ENCODE measurements around the gene MDP1.

DNA sequence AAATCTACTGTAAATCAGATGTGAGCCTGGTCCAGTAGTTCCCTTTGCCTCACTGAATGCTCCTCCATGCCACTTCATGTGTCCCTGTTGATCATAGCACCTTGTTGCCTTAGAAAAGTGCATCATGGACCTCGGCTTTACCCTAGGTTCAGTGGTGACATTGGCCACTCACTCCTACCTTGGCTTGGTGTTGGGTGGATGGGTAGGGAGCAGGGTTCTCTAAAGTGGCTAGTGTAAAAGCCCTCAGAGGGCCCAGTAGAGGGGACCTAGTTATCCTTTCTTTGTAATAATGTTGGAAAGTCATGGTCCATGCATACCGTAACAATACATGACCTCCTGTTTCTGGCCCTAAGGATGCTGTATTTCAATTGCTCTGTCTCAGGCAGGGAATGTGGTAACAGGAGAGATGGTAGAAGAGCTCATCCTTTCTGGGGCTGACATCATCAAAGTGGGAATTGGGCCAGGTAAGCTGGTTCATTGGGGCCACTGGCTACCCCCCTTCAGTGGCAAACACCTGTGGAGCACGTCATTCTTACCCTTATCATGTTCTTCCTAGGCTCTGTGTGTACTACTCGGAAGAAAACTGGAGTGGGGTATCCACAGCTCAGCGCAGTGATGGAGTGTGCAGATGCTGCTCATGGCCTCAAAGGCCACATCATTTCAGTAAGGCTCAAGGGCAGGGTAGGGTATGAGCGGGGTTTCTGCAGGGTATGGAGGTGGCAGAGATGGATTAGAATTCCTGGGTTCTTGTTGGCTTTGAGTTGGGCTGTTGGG lies 21.0 kb upstream of the MDP1 start:
- TF ChIP-seq, protein P1, sequence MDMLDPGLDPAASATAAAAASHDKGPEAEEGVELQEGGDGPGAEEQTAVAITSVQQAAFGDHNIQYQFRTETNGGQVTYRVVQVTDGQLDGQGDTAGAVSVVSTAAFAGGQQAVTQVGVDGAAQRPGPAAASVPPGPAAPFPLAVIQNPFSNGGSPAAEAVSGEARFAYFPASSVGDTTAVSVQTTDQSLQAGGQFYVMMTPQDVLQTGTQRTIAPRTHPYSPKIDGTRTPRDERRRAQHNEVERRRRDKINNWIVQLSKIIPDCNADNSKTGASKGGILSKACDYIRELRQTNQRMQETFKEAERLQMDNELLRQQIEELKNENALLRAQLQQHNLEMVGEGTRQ (IDR thresholded peaks at IDR 0.05; ENCODE audit: borderline replicate concordance, low read depth, low read length), result no peak
- TF ChIP-seq, protein P2, sequence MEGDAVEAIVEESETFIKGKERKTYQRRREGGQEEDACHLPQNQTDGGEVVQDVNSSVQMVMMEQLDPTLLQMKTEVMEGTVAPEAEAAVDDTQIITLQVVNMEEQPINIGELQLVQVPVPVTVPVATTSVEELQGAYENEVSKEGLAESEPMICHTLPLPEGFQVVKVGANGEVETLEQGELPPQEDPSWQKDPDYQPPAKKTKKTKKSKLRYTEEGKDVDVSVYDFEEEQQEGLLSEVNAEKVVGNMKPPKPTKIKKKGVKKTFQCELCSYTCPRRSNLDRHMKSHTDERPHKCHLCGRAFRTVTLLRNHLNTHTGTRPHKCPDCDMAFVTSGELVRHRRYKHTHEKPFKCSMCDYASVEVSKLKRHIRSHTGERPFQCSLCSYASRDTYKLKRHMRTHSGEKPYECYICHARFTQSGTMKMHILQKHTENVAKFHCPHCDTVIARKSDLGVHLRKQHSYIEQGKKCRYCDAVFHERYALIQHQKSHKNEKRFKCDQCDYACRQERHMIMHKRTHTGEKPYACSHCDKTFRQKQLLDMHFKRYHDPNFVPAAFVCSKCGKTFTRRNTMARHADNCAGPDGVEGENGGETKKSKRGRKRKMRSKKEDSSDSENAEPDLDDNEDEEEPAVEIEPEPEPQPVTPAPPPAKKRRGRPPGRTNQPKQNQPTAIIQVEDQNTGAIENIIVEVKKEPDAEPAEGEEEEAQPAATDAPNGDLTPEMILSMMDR (IDR thresholded peaks at IDR 0.05 in 2 of 3, conservative IDR thresholded peaks at IDR 0.05 in 1 of 3; ENCODE audit: control insufficient read depth in 2 of 3, extremely low read depth in 1 of 3, insufficient read depth in 1 of 3, low read depth in 3 of 3, low read length in 3 of 3), result no peak
- TF ChIP-seq MXI1 (IDR thresholded peaks at IDR 0.05; ENCODE audit: low read depth, low read length) (no peak), JUND (IDR thresholded peaks at IDR 0.05; ENCODE audit: low read depth, low read length) (no peak), HDAC6 (IDR thresholded peaks at IDR 0.05; ENCODE audit: unreplicated experiment) (no peak), JUNB (IDR thresholded peaks at IDR 0.05) (no peak), SPI1 (IDR thresholded peaks at IDR 0.05; ENCODE audit: borderline replicate concordance, insufficient read depth, low read depth, low read length) (no peak), NRF1 (conservative IDR thresholded peaks at IDR 0.05; ENCODE audit: low read depth, low read length) (no peak)
- TF ChIP-seq, protein P3, sequence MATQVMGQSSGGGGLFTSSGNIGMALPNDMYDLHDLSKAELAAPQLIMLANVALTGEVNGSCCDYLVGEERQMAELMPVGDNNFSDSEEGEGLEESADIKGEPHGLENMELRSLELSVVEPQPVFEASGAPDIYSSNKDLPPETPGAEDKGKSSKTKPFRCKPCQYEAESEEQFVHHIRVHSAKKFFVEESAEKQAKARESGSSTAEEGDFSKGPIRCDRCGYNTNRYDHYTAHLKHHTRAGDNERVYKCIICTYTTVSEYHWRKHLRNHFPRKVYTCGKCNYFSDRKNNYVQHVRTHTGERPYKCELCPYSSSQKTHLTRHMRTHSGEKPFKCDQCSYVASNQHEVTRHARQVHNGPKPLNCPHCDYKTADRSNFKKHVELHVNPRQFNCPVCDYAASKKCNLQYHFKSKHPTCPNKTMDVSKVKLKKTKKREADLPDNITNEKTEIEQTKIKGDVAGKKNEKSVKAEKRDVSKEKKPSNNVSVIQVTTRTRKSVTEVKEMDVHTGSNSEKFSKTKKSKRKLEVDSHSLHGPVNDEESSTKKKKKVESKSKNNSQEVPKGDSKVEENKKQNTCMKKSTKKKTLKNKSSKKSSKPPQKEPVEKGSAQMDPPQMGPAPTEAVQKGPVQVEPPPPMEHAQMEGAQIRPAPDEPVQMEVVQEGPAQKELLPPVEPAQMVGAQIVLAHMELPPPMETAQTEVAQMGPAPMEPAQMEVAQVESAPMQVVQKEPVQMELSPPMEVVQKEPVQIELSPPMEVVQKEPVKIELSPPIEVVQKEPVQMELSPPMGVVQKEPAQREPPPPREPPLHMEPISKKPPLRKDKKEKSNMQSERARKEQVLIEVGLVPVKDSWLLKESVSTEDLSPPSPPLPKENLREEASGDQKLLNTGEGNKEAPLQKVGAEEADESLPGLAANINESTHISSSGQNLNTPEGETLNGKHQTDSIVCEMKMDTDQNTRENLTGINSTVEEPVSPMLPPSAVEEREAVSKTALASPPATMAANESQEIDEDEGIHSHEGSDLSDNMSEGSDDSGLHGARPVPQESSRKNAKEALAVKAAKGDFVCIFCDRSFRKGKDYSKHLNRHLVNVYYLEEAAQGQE (IDR thresholded peaks at IDR 0.05; ENCODE audit: low read depth, low read length), result no peak

All from GM12878 (cell line).